DMS153 treated with DMSO at 0.1 percent for 48 hours (cell line): ENCODE measurements around the gene SOST.

Source experiments
- DNase-seq: peaks from one replicate; lab custom pipeline; 2025; ENCODE audit not compliant: unreplicated experiment; lab: John Stamatoyannopoulos, UW

SOST gene

DNA sequence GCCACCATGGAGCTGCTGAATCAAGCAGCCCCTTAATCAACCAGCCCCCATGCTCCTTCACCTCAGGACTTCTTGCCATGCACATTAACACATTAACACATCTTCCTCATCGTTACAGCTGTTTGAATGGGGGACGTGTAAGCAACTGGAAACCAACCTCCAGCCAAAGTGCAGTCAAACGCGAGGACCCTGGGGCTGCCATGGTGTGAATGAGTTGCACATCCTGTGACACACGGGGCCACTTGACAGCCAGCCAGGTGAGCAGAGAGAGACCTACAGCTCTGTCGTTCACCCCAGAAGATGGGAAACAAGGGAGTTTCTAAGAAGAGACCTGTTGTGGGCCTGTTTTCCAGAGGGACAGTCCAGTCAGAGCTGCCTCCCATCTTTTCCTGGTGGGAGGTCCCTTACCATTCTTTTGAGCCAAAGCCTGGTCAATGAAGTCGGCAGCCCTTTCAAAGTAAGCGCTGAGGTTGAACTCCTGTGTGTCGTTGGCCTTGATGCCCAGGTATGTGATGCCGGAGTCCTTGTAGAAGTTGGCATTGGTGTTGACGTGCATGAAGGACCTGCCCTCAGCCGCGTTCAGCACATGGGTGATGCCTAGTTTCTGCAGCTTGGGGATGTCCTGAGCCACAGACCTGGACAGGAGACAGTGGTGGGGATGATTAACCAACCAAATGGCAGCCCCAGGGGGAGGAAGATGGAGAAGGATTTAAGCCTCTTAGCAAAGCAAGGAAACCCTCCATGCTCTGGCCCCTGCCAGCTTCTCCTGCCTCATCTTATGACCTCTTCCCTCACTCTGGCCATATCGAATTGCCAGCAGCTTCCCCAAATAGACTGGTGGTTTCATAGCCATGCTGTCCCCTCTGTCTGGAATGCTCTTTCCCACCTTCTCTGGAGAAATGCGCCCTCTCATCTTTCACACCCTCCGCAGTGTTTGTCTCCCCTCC is 16.0 kb upstream of the SOST start:
- no peak for DNase-seq

DNA sequence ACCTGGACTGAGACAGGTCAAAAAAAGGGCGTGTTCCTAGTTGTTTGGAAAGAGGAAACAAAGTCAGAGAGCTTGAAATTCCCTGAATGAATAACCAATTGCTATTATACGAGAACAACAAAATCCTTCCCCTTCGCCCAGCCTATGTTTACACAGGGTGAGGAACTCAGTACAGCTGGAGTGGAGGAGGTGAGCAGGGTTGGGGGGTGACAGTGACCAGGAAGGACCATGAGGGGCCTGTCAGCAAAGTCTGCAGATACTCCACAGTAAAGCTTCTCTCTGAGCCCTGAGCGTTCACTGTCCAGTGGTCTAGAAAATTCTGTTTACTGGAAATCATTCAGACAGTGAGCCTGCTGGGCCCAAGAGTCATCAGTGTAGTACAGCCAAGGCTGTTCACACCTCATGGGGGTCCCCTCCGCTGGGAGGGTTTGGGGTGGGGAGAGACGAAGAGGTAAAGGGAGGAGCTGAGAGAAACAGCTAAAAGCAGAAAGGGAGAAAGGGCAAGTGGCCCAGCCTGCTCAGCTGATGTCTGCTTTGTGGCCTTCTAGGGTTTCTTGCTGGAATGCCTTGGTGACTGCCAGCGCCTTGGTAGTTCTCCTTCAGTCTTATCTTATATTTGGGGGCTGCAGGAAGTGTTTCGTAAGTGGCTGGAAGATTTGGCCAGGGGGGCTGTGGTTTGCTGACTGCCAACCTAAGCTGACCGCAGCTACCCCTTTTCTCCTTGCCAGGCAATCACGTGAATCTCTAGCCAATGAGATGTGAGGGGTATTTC is 14.5 kb upstream of the SOST start:
- no peak for DNase-seq

DNA sequence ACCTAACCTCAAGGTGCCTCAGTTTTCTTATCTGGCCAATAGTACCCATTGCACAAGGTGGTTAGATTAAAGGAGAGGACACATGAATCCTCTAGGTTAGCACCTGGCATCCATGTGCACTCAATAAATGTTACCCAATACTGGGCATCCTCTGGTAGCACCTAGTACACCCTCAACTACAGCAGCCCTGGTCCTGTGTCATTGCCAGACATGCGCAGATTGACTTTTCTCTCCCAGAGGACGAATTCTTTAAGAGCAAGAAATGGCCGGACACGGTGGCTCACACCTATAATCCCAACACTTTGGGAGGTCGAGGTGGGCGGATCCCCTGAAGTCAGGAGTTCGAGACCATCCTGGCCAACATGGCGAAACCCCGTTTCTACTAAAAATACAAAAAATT is 12.9 kb upstream of the SOST start:
- no peak for DNase-seq

DNA sequence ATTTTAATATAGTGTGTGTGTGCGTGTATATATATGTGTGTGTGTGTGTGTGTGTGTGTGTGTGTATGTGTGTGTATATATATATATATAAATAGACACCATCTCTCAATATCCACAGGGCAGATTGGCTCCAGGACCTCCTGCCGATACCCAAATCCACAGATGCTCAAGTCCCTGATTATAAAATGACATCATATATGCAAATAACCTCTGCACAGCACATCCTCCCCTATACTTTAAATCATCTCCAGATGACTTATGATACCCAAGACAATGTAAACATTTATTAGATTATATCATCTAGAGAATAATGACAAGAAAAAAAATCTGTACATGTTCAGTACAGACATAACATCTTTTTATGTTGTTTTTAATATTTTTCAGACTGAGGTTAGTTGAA is 12.4 kb upstream of the SOST start:
- DNase-seq = no peak

DNA sequence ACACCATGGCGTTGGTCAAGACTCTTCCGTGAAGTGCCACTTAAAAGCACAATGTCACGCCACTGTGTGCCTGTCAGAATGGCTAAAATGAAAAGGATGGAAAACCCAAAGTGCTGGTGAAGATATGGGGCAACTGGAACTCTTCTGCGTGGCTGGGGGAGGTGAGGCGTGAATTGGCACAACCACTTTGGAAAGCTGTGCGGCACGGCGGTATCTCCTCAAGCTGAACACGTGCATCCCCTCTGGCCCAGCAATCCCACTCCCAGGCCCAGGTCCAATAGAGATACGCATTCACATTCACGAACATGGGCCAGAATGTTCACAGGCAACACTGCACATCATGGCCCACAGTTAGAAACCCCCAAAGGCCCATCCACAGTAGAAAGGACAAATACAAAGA is 11.3 kb upstream of the SOST start:
- DNase-seq = no peak

DNA sequence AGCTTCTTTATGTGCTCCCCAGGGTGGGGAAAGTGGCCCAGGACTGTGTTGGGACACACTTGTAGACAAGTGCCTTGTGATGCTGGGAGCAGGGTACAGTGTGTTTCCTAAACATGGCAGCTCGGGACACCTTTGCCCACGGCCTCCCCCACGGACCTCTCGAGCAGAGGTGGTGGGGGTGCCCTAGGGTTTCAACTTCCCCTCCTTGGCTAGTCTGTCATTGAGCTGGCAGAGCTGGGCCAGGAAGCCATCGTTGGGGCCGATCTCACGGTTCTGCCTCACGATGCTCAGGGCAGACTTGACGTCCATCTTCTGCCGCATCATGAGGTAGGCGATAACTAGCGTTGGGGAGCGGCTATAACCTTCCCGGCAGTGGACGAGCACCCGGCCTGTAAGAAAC is 10.8 kb upstream of the SOST start:
- DNase-seq = no peak

DNA sequence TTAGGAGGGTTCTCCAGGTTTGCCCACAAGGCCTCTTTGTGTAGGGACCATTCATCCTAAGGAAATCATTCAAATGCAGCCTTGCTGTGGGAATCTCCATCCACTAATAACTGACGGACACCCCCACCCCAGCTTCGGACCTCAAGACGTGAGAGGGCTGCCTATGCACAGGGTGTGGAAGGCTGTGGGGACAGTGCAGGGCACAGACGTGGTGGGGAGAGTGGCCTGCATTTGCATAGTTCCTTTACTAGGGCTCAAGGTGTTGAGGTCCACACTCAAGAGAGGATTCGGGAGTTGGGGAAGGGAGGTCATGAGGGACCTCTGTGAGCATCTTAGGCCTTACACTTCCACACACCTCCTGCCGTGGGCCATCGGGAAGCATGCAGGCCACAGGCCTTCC is 10.4 kb upstream of the SOST start:
- no peak for DNase-seq

DNA sequence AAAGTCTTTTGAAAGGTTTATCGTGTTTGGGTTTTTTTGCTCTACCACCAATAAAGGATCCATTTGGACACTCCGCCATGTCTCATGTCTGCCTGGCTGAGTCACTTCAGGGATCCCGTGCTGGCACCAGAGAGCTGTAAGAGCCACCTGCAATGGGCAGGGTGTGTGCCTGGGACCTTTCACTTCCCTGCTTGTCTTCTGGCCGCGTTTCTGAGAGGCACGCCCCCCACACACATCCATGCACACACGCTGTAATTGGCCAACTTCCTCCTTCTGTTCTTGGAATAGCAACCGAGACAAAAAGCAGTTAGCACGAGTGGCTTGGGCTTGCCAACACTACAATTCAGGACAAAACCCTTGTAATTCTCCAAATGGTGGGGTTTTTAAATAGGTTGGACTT is 9.8 kb upstream of the SOST start:
- DNase-seq = no peak

DNA sequence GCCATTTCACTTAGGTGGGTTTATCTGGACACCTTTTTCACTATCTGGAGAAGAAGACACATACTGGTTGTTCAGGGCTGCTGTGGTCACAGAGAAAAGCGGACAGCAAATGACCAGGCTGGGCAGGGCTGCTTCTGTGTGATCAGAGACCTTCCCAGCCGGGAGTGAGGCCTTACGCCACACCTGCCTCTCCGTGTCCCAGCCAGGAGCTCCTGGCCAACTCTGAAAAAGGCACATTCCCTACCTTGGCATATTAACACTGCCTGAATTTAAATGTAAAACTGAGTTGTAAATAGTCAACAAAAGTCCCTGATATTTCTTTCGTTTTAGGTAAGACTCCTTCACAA is 9.1 kb upstream of the SOST start:
- no peak for DNase-seq

DNA sequence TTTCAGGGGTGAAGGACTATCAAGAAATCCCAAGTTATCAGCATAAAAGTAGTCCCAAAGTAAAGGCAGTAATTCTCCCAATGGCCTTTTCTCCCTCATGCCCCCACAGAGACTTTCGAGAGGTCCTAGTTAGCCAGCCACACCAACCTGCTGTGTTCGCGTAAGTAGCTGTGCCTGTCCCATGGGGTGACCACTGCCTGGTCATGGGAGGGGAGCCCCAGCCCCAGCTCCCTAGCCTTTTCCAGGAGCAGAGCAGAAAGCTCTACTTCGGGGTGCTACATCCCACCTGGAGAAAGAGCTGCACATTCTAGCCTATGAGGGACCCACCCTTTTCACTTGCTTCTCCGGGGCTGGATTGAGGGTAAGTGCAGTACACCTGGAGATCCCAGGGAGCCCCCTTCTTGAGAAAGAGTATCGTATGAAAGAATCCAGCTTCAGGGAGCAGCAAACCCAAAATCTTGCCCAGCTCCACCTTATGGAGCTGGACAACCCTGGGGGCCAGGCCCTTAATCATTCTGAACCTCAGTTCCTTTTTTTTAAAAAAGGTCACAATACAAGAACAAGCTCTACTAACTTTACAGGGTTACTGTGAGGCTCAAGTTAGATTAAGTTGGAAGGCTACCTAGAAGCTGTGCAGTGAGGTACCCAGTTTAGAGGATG is 8.6 kb upstream of the SOST start:
- DNase-seq = no peak

DNA sequence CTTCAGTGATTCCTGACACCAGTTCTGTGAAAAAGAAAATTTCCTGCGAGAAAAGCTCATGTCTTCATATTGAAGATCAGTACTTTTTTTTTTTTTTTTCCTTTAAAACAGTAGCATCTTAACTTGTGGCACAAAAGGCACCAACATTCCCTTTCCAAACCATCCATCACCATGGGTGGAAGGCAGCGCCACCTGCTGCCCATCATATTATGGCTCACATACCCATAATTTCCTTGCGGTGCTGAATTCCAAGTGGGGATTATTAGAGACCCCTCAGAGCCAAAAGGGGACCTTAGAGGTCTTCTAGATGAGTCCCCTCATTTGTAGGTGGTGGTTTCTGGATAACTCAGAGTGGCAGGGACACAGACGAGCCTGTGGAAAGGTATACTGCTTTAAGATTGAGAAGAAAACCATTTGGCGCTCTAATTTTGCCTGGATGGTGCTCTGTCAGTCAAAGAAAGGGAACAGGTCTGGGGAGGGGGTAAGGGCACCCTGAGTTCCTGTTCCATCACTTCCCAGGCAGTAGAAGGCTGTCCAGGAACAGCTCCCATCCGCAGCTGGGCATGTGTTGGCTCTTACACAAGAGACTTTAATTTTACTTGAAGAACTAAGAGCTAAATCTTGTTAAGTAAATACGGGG is 7.9 kb upstream of the SOST start:
- DNase-seq = no peak

DNA sequence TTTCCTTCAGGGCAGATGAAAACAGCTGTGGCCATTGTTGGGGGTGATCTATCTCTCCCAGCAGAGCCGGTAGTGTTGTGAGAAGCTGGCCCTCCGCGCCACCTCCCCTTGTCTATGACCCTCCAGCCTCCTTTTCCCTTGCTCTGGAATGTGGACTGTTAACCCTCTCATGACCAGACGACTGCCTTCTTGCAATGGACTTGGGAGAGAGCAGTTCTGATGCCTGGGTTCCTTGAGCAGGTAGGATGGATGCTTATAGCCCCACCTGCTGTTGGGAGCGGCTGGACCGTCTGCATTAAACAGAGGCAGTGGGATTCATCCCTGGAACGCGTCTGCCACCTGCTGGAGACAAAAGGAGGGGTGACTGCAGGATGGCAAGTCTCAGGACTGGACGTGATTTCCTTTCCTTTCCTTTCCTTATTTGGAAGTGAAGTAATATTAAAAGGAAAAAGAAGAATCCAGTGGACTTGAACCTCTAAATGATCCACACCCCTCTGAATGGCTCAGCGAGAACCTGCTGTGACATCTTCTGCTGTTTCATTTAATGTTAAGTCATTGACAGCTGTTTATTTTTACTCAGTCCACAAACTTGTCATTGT is 1.8 kb upstream of the SOST start:
- DNase-seq = peak; percentile 82

DNA sequence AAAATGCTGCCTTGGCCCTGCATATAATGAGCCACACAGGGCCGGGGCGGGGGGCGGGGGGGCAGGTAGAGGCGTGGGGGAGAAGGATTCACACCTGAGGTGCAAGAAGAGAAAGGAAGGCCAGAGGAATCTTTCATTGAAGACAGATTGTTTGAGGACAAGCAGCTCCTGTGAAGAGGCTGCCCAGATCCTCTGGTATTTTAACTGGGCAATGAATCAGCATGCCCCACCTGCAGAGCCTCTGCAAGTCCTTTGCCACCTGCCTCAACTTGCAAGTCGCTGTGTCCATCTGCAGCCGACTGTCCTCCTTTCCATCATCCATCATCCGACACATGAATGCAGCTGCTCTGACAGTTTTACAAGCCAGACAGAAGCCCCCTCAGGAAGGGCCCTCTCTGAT is 1.2 kb upstream of the SOST start:
- no peak for DNase-seq

DNA sequence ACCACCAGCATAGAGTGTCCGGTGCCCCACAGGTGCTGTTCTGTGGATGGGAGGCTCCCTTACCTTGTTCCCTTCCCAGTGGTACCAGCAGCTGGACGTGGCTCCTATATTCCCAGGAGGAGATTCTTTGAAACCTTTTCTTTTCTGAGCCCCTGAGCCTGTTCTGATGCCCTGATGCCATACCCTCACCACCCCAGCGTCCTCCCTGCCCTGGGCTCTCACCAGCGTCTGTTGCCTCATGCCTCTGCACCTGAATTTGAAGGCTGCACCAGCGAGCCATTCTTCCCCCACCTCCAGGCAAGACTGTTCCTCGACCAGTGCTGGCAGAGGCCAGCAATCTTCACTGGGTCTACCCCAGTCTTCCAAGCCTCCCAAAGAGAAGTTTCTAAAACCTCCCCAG is 505 bp downstream of the SOST start:
- DNase-seq = no peak

DNA sequence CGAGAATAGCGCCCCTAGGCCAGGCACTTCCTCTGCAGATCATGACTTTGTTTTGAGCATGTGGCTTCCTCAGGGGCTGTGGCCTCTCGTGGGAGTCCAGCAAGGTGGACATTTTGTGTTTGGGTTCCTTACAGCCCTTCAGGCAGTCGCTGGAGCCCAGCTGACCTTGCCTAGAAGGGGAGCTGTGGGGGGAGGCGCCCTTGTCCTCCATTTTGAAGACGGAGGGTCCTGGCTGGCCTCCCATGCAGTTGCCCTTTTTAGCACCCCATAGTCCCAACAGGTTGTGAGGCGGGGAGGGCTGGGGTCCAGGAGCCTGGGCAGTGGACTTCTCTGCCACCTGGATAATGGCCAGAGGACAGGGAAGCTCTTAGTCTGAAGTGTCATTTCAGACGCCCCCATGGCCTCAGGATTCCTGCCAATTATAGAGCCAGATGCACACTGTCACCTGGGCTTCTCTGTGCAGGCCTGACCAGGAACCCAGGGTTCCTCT is 1.4 kb downstream of the SOST start:
- no peak for DNase-seq

DNA sequence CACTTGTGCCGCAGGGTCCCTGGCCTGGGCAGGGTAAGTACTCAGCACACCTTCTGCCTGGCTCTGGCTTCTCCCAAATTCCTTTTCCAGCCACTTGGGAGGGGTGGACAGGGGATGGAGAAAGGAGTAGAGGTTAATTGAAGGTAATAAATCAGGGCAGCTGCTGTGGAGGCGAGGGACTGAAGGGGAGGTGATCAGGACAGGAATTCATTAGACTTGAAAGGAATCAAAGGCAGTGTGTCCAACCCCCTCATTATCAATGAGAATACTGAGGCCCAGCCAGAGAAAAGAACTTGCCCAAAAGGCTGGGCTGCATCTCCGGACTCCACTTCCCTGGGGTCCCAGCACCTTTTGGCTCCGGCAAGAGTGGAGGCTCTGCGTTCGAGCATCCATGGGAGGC is 2.4 kb downstream of the SOST start:
- no peak for DNase-seq

DNA sequence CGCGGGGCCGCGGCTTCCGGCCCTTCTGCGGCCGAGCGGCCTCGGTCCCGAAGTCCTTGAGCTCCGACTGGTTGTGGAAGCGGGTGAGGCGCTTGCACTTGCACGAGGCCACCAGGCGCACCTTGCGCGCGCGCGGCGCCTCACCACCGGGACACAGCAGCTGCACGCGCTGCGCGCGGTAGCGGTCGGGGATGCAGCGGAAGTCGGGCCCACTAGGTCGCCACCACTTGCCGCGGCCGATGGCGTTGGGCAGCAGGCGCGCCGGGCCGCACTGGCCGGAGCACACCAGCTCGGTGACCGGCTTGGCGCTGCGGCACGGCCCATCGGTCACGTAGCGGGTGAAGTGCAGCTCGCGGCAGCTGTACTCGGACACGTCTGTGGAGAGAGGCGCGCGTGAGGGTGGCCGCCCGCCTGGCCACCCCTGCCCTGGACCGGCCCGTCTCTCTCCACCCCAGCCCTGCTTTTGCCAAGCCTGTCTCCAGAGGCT is 3.2 kb downstream of the SOST start:
- no peak for DNase-seq

DNA sequence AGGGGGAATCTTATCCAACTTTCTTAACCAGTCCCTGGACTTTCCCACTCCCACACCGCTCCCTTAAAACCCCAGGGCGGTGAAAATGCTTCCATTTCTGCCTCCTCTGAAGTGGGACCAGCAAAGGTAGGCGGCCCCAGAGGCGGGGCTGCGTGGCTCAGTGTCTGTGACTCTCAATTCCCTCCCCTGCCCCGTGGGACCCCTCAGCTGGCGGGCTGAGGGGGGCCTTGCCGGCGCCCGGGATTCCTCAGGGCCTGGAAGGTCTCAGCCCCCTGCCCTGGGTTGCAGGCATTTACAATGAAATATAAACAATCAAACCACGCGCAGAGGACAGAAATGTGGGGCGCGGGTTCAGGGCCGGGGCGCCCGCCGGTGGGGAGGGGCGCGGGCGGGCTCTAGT is 3.6 kb downstream of the SOST start:
- DNase-seq = no peak

DNA sequence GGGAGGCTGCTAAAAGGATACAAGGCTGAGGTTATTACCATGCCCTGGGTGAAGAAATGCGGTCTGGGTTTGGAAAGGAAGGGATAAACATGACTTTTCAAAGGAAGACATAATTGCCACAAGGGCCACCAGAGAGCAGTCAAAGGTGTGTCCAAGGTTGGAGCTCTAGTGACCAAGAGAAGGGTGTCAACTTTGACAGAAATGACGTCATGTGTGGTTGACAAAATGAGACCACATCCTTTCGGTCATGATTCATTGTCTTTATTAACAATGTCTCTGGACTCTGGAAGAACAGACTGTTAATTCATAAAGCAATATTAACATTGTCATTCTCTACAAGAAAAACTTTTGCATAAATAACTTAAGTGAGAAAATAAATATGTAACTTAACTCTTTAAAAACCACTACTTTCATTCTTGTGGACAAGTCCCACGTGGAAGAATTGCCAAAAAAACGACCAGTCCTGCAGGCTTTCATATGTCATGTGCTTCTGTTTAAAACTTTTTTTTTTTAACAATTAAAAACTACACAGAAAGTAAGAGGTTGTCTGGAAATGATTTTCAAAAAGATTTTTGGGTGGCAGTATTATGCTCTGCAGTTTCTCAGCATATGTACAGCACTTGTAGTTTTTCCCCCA is 5.0 kb downstream of the SOST start:
- DNase-seq = no peak

DNA sequence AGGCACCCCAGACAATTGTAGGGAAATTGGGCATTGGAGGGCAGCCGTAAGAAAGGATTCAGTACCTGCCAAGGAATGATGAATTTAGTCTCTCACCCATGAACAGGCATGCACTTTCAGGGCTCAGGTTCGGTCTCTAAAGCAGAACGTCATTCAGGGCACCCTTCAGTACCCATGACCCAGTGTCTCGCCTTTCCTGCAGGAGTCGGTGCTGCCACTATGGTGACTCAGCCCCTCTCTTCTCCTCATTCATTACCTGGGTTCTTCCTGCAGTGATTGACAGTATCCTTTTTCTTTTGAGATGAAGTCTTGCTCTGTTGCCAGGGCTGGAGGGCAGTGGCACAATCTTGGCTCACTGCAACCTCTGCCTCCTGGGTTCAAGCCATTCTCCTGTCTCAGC is 8.4 kb downstream of the SOST start:
- no peak for DNase-seq
